GM12878 (cell line): Measurements from ENCODE around the gene SGSM2. TPM values are rescaled to one million over a fixed set of nuclear protein-coding genes. Genes with fewer than 3 reads are reported as not detected.

Experiments
- ATAC-seq: fragments of 200-7000 bp; cut with Tn5 transposase; 3 replicates; pipeline ENCODE4 v1.9.1; 2020; ENCODE audit warnings: mild to moderate bottlenecking, moderate library complexity
- BruUV-seq: library from RNA; stranded (reverse); fragments of 400-500 nt; replicated peaks from 2 replicates; lab custom pipeline; 2021; lab: Mats Ljungman, UMichigan
- CTCF ChIA-PET: fragments of 300-600 bp; sonication (Branson Sonifier 250); formaldehyde crosslinking; extraction: SDS; loops from one replicate; lab custom pipeline; 2021; ENCODE audit warnings: inconsistent platforms; lab: Yijun Ruan, JAX
- POLR2A ChIA-PET: fragments of 350-600 bp; formaldehyde crosslinking; extraction: SDS; loops from one replicate; lab custom pipeline; 2021; ENCODE audit warnings: inconsistent platforms; lab: Charles Lee
- RAD21 ChIA-PET: fragments of 300-600 bp; sonication (Branson Sonifier 250); formaldehyde crosslinking; loops from one replicate; lab custom pipeline; 2023; ENCODE audit warnings: antibody characterized with exemption; ENCODE audit not compliant: unreplicated experiment; lab: Charles Lee
- SMC1A ChIA-PET: fragments of 300-600 bp; sonication (Branson Sonifier 250); formaldehyde crosslinking; loops from one replicate; lab custom pipeline; 2023; ENCODE audit not compliant: unreplicated experiment, uncharacterized antibody; lab: Charles Lee
- DNase-seq: peaks from one replicate; pipeline ENCODE4 v3.0.0-alpha.2; 2011; ENCODE audit warnings: low read depth, low spot score
- FAIRE-seq: peaks from 3 replicates; lab custom pipeline; 2011; peaks lifted over from hg19 to GRCh38; lab: Jason Lieb, UNC
- H2AFZ ChIP-seq: 2 replicates; pipeline ENCODE4 v1.6.0; 2011; ENCODE audit warnings: low read depth, low read length, control low read depth; ENCODE audit not compliant: control insufficient read depth
- H3K27ac ChIP-seq: 2 replicates; pipeline ENCODE4 v1.5.1; 2011; ENCODE audit warnings: control low read depth; ENCODE audit not compliant: control insufficient read depth, insufficient read depth
- H3K27me3 ChIP-seq, 2 experiments: replicated peaks in 1 of 2; 2 replicates each; pipeline versions ENCODE4 v1.6.0 to v1.6.1; 2011; ENCODE audit warnings: low read length in 1 of 2; ENCODE audit not compliant: control insufficient read depth in 2 of 2, insufficient read depth in 2 of 2
- H3K36me3 ChIP-seq, 2 experiments: 2 replicates each; pipeline ENCODE4 v1.5.1; 2011; ENCODE audit warnings: low read length in 1 of 2; ENCODE audit not compliant: control insufficient read depth in 2 of 2, insufficient read depth in 2 of 2
- H3K4me1 ChIP-seq: 2 replicates; pipeline ENCODE4 v1.6.1; 2011; ENCODE audit warnings: mild to moderate bottlenecking, low read length, moderate library complexity, mixed read lengths; ENCODE audit not compliant: control insufficient read depth, insufficient read depth
- H3K4me2 ChIP-seq: 2 replicates; pipeline ENCODE4 v1.6.0; 2011; ENCODE audit warnings: control low read depth; ENCODE audit not compliant: control insufficient read depth, insufficient read depth
- H3K4me3 ChIP-seq: fragments of 200-600 bp; sonication (generic); 2 replicates; pipeline ENCODE4 v1.5.1; 2016
- H3K79me2 ChIP-seq: 2 replicates; pipeline ENCODE4 v1.6.0; 2011; ENCODE audit warnings: low read length; ENCODE audit not compliant: control insufficient read depth, insufficient read depth
- H3K9ac ChIP-seq: 2 replicates; pipeline ENCODE4 v1.8.0; 2011; ENCODE audit warnings: low read length, control low read depth, mixed read lengths; ENCODE audit not compliant: control insufficient read depth, insufficient read depth
- H3K9me3 ChIP-seq: replicated peaks from 3 replicates; pipeline ENCODE4 v1.5.1; 2011; ENCODE audit warnings: mild to moderate bottlenecking, low read length; ENCODE audit not compliant: control insufficient read depth, insufficient read depth
- H4K20me1 ChIP-seq: 2 replicates; pipeline ENCODE4 v1.6.0; 2011; ENCODE audit not compliant: control insufficient read depth, insufficient read depth
- BMI1 ChIP-seq: fragments of 450-650 bp; IDR thresholded peaks from 2 replicates; pipeline ENCODE4 v1.6.1; 2016; ENCODE audit warnings: mild to moderate bottlenecking, moderate library complexity, borderline replicate concordance
- CREB1 ChIP-seq: IDR thresholded peaks from 2 replicates; pipeline ENCODE4 v1.6.1; 2012; ENCODE audit warnings: low read depth, mild to moderate bottlenecking, inconsistent platforms
- JUND ChIP-seq: IDR thresholded peaks from 2 replicates; pipeline ENCODE4 v1.6.1; 2012; ENCODE audit warnings: low read depth, mild to moderate bottlenecking, low read length, improper control_type of control experiment, moderate library complexity
- NBN ChIP-seq: fragments of 450-650 bp; IDR thresholded peaks from 2 replicates; pipeline ENCODE4 v1.6.1; 2016
- NFYB ChIP-seq: IDR thresholded peaks from 2 replicates; pipeline ENCODE4 v1.6.1; 2011; ENCODE audit warnings: low read depth, mild to moderate bottlenecking, low read length, improper control_type of control experiment, moderate library complexity; ENCODE audit not compliant: insufficient read depth
- POU2F2 ChIP-seq: IDR thresholded peaks from 3 replicates; pipeline ENCODE4 v1.6.1; 2011; ENCODE audit warnings: low read depth, mild to moderate bottlenecking, low read length, borderline replicate concordance
- RAD21 ChIP-seq: IDR thresholded peaks from 2 replicates; pipeline ENCODE4 v1.6.1; 2011; ENCODE audit warnings: mild to moderate bottlenecking, low read depth, low read length, moderate library complexity; ENCODE audit not compliant: insufficient read depth
- RAD51 ChIP-seq: fragments of 450-650 bp; IDR thresholded peaks from 2 replicates; pipeline ENCODE4 v1.6.1; 2016; ENCODE audit warnings: moderate library complexity, mild to moderate bottlenecking, inconsistent platforms
- SMAD1 ChIP-seq: fragments of 450-650 bp; IDR thresholded peaks from 2 replicates; pipeline ENCODE4 v1.6.1; 2018; ENCODE audit warnings: mild to moderate bottlenecking, low read depth; ENCODE audit not compliant: partially characterized antibody
- TCF3 ChIP-seq: IDR thresholded peaks from 2 replicates; pipeline ENCODE4 v1.6.1; 2012; ENCODE audit warnings: low read depth, mild to moderate bottlenecking, low read length, borderline replicate concordance; ENCODE audit not compliant: insufficient read depth
- YY1 ChIP-seq: IDR thresholded peaks from 2 replicates; pipeline ENCODE4 v1.6.1; 2011; ENCODE audit warnings: low read depth, mild to moderate bottlenecking, low read length
- ZNF24 ChIP-seq: fragments of 450-650 bp; IDR thresholded peaks from 2 replicates; pipeline ENCODE4 v1.6.1; 2017; ENCODE audit warnings: antibody characterized with exemption, mild to moderate bottlenecking
- WGBS: methylation state at CpG from one replicate; pipeline ENCODE4 v1.1.6; 2016; ENCODE audit warnings: low lambda C conversion rate; ENCODE audit not compliant: insufficient replicate concordance, insufficient coverage; ENCODE audit errors: missing lambda C conversion rate; 5-methylcytosine and 5-hydroxymethylcytosine counted together
- in situ Hi-C: fragments of 300-500 bp; cut with MboI; formaldehyde crosslinking; loops from 9 replicates; pipeline ENCODE4 v1.14.3; 2018; ENCODE audit warnings: mixed read lengths
- intact Hi-C: fragments of 100-400 bp; cut with micrococcal nuclease; formaldehyde crosslinking; loops from one replicate; pipeline ENCODE4 v1.14.2; 2022; ENCODE audit not compliant: unreplicated experiment
- polyA plus RNA-seq, 11 experiments: library from polyadenylated mRNA; depleted of rRNA in 4 of 11; unstranded in 6 of 11; stranded (reverse) in 5 of 11; fragments of >200 nt; fragmentation: Nextera tagmentation in 4 of 11; fragmentation: Illumina TruSeq in 1 of 11; extraction: Ambion mirVana in 4 of 11; extraction: Trizol in 1 of 11; gene quantifications; 1 replicate in 1 of 11; 2 replicates in 10 of 11; pipeline versions ENCODE4 v1.2.1 to v1.2.3, GENCODE V29; 2011 to 2016; ENCODE audit warnings: inconsistent platforms in 2 of 11, missing spikeins in 2 of 11, low read depth in 1 of 11
- total RNA-seq, 4 experiments: library from RNA; depleted of rRNA in 3 of 4; stranded (reverse); fragments of >200 nt in 3 of 4; fragmentation: Illumina TruSeq in 1 of 4; extraction: Trizol in 1 of 4; gene quantifications; 2 replicates each; pipeline versions ENCODE4 v1.2.1 to v1.2.3, GENCODE V29; 2013 to 2021
- TF ChIP-seq, protein P1 (sequence below): IDR thresholded peaks from 2 replicates; pipeline ENCODE4 v1.6.1; 2011; ENCODE audit warnings: low read depth, low read length, improper control_type of control experiment, borderline replicate concordance
- TF ChIP-seq, protein P2 (sequence below): fragments of 450-650 bp; IDR thresholded peaks from 2 replicates; pipeline ENCODE4 v1.6.1; 2017; ENCODE audit warnings: borderline replicate concordance
- TF ChIP-seq, protein P3 (sequence below): fragments of 450-650 bp; IDR thresholded peaks from 2 replicates; pipeline ENCODE4 v1.6.1; 2017; ENCODE audit warnings: mild to moderate bottlenecking
- TF ChIP-seq, protein P4 (sequence below): fragments of 450-650 bp; formaldehyde crosslinking; IDR thresholded peaks from 2 replicates; pipeline ENCODE4 v1.4.0; 2020; ENCODE audit warnings: mild to moderate bottlenecking, moderate library complexity

SGSM2 gene
- total and polyA plus RNA-seq, 10 of the 15 experiments (the other 5 are each of a cell fraction or from before 2014, with no cell fraction given): 0.50 to 50.9 (median 18.5) TPM

DNA sequence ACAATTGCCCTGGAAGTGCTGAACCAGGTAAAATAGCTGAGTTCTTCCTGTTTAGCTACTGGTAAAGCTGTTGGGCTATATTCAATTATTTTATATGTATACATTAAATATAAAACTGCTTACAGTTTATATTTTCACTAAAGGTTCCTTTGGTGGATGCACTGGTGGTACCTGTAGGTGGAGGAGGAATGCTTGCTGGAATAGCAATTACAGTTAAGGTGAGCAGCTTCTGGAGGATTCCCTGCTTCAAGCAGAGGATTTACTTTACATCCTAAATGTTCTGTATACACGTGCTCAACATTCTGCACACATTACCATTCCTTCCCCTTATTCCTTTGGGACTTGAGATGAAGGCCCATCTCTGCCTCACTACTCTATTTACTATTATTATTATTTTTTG lies 15.9 kb upstream of the SGSM2 start:
- Histone ChIP-seq H3K79me2 (no peaks in the 10 kb centered on the region), H3K9me3 (no peaks in the 10 kb centered on the region), H3K4me3 (no peak overlapping the region), H3K4me1 (no peaks in the 10 kb centered on the region), H3K27ac (no peak overlapping the region), H3K27me3 (no peaks in the 10 kb centered on the region), H3K4me2 (no peak overlapping the region), H3K9ac (no peak overlapping the region), H3K36me3 (peaks cover 2 to 27% of the 10 kb centered on the region in 2 experiments), H2AFZ (no peak overlapping the region), H4K20me1 (no peaks in the 10 kb centered on the region)
- TF ChIP-seq ZNF24: no peak
- TF ChIP-seq NBN: no peak
- TF ChIP-seq BMI1: no peak
- TF ChIP-seq YY1: no peak
- TF ChIP-seq RAD51: no peak
- TF ChIP-seq, protein P1, sequence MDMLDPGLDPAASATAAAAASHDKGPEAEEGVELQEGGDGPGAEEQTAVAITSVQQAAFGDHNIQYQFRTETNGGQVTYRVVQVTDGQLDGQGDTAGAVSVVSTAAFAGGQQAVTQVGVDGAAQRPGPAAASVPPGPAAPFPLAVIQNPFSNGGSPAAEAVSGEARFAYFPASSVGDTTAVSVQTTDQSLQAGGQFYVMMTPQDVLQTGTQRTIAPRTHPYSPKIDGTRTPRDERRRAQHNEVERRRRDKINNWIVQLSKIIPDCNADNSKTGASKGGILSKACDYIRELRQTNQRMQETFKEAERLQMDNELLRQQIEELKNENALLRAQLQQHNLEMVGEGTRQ: no peak
- no peak for TF ChIP-seq JUND
- no peak for TF ChIP-seq SMAD1
- no peak for TF ChIP-seq TCF3
- no peak for TF ChIP-seq CREB1
- TF ChIP-seq, protein P2, sequence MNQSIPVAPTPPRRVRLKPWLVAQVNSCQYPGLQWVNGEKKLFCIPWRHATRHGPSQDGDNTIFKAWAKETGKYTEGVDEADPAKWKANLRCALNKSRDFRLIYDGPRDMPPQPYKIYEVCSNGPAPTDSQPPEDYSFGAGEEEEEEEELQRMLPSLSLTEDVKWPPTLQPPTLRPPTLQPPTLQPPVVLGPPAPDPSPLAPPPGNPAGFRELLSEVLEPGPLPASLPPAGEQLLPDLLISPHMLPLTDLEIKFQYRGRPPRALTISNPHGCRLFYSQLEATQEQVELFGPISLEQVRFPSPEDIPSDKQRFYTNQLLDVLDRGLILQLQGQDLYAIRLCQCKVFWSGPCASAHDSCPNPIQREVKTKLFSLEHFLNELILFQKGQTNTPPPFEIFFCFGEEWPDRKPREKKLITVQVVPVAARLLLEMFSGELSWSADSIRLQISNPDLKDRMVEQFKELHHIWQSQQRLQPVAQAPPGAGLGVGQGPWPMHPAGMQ: no peak
- TF ChIP-seq RAD21: no peak
- no peak for TF ChIP-seq POU2F2
- TF ChIP-seq, protein P3, sequence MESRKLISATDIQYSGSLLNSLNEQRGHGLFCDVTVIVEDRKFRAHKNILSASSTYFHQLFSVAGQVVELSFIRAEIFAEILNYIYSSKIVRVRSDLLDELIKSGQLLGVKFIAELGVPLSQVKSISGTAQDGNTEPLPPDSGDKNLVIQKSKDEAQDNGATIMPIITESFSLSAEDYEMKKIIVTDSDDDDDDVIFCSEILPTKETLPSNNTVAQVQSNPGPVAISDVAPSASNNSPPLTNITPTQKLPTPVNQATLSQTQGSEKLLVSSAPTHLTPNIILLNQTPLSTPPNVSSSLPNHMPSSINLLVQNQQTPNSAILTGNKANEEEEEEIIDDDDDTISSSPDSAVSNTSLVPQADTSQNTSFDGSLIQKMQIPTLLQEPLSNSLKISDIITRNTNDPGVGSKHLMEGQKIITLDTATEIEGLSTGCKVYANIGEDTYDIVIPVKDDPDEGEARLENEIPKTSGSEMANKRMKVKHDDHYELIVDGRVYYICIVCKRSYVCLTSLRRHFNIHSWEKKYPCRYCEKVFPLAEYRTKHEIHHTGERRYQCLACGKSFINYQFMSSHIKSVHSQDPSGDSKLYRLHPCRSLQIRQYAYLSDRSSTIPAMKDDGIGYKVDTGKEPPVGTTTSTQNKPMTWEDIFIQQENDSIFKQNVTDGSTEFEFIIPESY: no peak
- TF ChIP-seq NFYB: no peak
- TF ChIP-seq, protein P4, sequence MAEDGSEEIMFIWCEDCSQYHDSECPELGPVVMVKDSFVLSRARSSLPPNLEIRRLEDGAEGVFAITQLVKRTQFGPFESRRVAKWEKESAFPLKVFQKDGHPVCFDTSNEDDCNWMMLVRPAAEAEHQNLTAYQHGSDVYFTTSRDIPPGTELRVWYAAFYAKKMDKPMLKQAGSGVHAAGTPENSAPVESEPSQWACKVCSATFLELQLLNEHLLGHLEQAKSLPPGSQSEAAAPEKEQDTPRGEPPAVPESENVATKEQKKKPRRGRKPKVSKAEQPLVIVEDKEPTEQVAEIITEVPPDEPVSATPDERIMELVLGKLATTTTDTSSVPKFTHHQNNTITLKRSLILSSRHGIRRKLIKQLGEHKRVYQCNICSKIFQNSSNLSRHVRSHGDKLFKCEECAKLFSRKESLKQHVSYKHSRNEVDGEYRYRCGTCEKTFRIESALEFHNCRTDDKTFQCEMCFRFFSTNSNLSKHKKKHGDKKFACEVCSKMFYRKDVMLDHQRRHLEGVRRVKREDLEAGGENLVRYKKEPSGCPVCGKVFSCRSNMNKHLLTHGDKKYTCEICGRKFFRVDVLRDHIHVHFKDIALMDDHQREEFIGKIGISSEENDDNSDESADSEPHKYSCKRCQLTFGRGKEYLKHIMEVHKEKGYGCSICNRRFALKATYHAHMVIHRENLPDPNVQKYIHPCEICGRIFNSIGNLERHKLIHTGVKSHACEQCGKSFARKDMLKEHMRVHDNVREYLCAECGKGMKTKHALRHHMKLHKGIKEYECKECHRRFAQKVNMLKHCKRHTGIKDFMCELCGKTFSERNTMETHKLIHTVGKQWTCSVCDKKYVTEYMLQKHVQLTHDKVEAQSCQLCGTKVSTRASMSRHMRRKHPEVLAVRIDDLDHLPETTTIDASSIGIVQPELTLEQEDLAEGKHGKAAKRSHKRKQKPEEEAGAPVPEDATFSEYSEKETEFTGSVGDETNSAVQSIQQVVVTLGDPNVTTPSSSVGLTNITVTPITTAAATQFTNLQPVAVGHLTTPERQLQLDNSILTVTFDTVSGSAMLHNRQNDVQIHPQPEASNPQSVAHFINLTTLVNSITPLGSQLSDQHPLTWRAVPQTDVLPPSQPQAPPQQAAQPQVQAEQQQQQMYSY: no peak
- in situ Hi-C loops (no loop called here), intact Hi-C loops (no loop called here)
- FAIRE-seq (no peak), ATAC-seq (no peak), DNase-seq (no peak)
- CTCF ChIA-PET: interaction anchor here (1.3 kb wide), 1 partner anchor 32 kb away, joined by 3 read pairs; no protein-coding TSS in a partner anchor
- POLR2A ChIA-PET: no interaction called here
- no TSS peak for BruUV-seq
- RAD21 ChIA-PET: interaction anchor here (0.8 kb wide), 1 partner anchor 15 kb away, joined by 3 read pairs; the partner anchor contains the start of gene TSR1
- SMC1A ChIA-PET: interaction anchor here (0.8 to 1.5 kb wide), 2 partner anchors 15 to 58 kb away, joined by 3 read pairs; partner anchors contain the start of gene TSR1
- 47% methylated on average over 1 of the region's 1 CpG for WGBS
